ENCODE measurements around the gene EDN1. TPM values are rescaled to one million over a fixed set of nuclear protein-coding genes. Genes with fewer than 3 reads are reported as not detected.

Gene EDN1
- polyA plus RNA-seq, 3 donors = 0.11 to 0.71 TPM; not detected in 1

DNA sequence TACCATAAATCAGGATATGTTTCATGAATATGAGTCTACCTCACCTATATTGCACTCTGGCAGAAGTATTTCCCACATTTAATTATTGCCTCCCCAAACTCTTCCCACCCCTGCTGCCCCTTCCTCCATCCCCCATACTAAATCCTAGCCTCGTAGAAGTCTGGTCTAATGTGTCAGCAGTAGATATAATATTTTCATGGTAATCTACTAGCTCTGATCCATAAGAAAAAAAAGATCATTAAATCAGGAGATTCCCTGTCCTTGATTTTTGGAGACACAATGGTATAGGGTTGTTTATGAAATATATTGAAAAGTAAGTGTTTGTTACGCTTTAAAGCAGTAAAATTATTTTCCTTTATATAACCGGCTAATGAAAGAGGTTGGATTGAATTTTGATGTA lies 6.4 kb downstream of the EDN1 start:
- Histone ChIP-seq H3K4me2 (replicated peaks; ENCODE audit: extremely low read depth, low read length, poor library complexity, severe bottlenecking) (no peak overlapping the region), H3K4me1 (ENCODE audit: control insufficient read depth in 1 of 2, insufficient read depth in 2 of 2, low read length in 2 of 2) (no peaks in the 10 kb centered on the region), H3K9ac (ENCODE audit: insufficient read depth, low read length, poor library complexity, severe bottlenecking) (no peak overlapping the region), H3K27ac (ENCODE audit: low read depth in 1 of 2, low read length in 2 of 2) (no peak overlapping the region), H2AFZ (ENCODE audit: insufficient read depth, low read depth, low read length, poor library complexity, severe bottlenecking) (no peak overlapping the region), H3K27me3 (ENCODE audit: control insufficient read depth in 2 of 2, insufficient read depth in 2 of 2, low read length in 2 of 2) (peaks cover 12 to 13% of the 10 kb centered on the region in 2 donors), H3K79me2 (ENCODE audit: insufficient read depth, low read length) (no peaks in the 10 kb centered on the region), H3K9me3 (replicated peaks in 1 of 2; ENCODE audit: control insufficient read depth in 1 of 2, insufficient read depth in 1 of 2, low read length in 2 of 2) (no peaks in the 10 kb centered on the region), H3K36me3 (replicated peaks in 1 of 2; ENCODE audit: control insufficient read depth in 1 of 2, insufficient read depth in 2 of 2, low read length in 2 of 2) (no peaks in the 10 kb centered on the region), H4K20me1 (ENCODE audit: insufficient read depth, low read length) (no peaks in the 10 kb centered on the region), H3K4me3 (replicated peaks in 1 of 3; ENCODE audit: low read depth in 2 of 3, low read length in 3 of 3) (no peak overlapping the region)
- H3K9me3 Mint-ChIP-seq = peaks cover 0 to 2% (median 0%) of the 10 kb centered on the region in 7 donors
- H3K4me3 Mint-ChIP-seq = no peak overlapping the region
- TF ChIP-seq, protein P1, sequence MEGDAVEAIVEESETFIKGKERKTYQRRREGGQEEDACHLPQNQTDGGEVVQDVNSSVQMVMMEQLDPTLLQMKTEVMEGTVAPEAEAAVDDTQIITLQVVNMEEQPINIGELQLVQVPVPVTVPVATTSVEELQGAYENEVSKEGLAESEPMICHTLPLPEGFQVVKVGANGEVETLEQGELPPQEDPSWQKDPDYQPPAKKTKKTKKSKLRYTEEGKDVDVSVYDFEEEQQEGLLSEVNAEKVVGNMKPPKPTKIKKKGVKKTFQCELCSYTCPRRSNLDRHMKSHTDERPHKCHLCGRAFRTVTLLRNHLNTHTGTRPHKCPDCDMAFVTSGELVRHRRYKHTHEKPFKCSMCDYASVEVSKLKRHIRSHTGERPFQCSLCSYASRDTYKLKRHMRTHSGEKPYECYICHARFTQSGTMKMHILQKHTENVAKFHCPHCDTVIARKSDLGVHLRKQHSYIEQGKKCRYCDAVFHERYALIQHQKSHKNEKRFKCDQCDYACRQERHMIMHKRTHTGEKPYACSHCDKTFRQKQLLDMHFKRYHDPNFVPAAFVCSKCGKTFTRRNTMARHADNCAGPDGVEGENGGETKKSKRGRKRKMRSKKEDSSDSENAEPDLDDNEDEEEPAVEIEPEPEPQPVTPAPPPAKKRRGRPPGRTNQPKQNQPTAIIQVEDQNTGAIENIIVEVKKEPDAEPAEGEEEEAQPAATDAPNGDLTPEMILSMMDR (IDR thresholded peaks at IDR 0.05) = no peak
- intact Hi-C loops (cut with micrococcal nuclease) = loop anchor here in 1 of 2 donors (10.0 kb wide), 1 partner anchor 632 kb away; no protein-coding TSS in a partner anchor
- WGBS (ENCODE audit: insufficient coverage) = no CpG with 5 or more reads among the region's 3 CpGs
- H3K27ac Mint-ChIP-seq = no peak overlapping the region
- peaks cover 12% of the 10 kb centered on the region for H3K4me1 Mint-ChIP-seq
- H3K27me3 Mint-ChIP-seq (ENCODE audit: low read depth in 3 of 3) = peaks cover 14 to 25% (median 17%) of the 10 kb centered on the region in 3 donors
- peaks cover 0 to 1% of the 10 kb centered on the region in 2 donors for H3K36me3 Mint-ChIP-seq
- DNase-seq = no peak

- intact Hi-C loops (cut with micrococcal nuclease) = loop anchor here in 1 of 2 donors (10.0 kb wide), 1 partner anchor 633 kb away; no protein-coding TSS in a partner anchor
- peaks cover 4 to 5% of the 10 kb centered on the region in 2 donors for H3K27me3 ChIP-seq (ENCODE audit: control insufficient read depth in 2 of 2, insufficient read depth in 2 of 2, low read length in 2 of 2)
Observed at GRCh38 chr6:12297363-12298016, 7.3 kb downstream of the EDN1 start.

More at GRCh38 chr6:12297363-12298016, 7.3 kb downstream of the EDN1 start:
- H2AFZ ChIP-seq (ENCODE audit: insufficient read depth, low read depth, low read length, poor library complexity, severe bottlenecking) = no peak overlapping the region
- H3K4me2 ChIP-seq (replicated peaks; ENCODE audit: extremely low read depth, low read length, poor library complexity, severe bottlenecking) = no peak overlapping the region
- Mint-ChIP-seq H3K4me1 (peaks cover 3% of the 10 kb centered on the region), H3K36me3 (no peaks in the 10 kb centered on the region), H3K27me3 (ENCODE audit: low read depth in 3 of 3) (peaks cover 5 to 18% (median 8%) of the 10 kb centered on the region in 3 donors), H3K9me3 (no peaks in the 10 kb centered on the region), H3K27ac (no peak overlapping the region), H3K4me3 (no peak overlapping the region)
- H3K9me3 ChIP-seq (replicated peaks in 1 of 2; ENCODE audit: control insufficient read depth in 1 of 2, insufficient read depth in 1 of 2, low read length in 2 of 2) = no peaks in the 10 kb centered on the region
- TF ChIP-seq, protein P1 (IDR thresholded peaks at IDR 0.05) = no peak
- H3K27ac ChIP-seq (ENCODE audit: low read depth in 1 of 2, low read length in 2 of 2) = no peak overlapping the region
- H3K4me3 ChIP-seq (replicated peaks in 1 of 3; ENCODE audit: low read depth in 2 of 3, low read length in 3 of 3) = no peak overlapping the region
- H3K79me2 ChIP-seq (ENCODE audit: insufficient read depth, low read length) = no peaks in the 10 kb centered on the region
- WGBS (ENCODE audit: insufficient coverage) = no CpG with 5 or more reads among the region's 3 CpGs
- DNase-seq = no peak
- H3K4me1 ChIP-seq (ENCODE audit: control insufficient read depth in 1 of 2, insufficient read depth in 2 of 2, low read length in 2 of 2) = no peaks in the 10 kb centered on the region
- no peak overlapping the region for H3K9ac ChIP-seq (ENCODE audit: insufficient read depth, low read length, poor library complexity, severe bottlenecking)
- no peaks in the 10 kb centered on the region for H3K36me3 ChIP-seq (replicated peaks in 1 of 2; ENCODE audit: control insufficient read depth in 1 of 2, insufficient read depth in 2 of 2, low read length in 2 of 2)
- H4K20me1 ChIP-seq (ENCODE audit: insufficient read depth, low read length) = no peaks in the 10 kb centered on the region

Data from CD14-positive monocyte (primary cell).